ENCODE data around the gene ZNF568. TPM values are rescaled to one million over a fixed set of nuclear protein-coding genes. Genes with fewer than 3 reads are reported as not detected.

ZNF568 gene
- total RNA-seq, 3 donors from 2014 or later, result 5.7 to 7.7 (median 6.7) TPM

Other genes with a start within 250 kb of the ZNF568 start
- gene ZNF461, start 249.5 kb upstream of the ZNF568 start, total RNA-seq, result 1 to 10 TPM; 4.4 to 5.1 (median 4.7) TPM
- 1 to 10 TPM; 5.3 to 6.9 (median 5.6) TPM for gene ZNF567, start 228.7 kb upstream of the ZNF568 start, total RNA-seq
- gene ZNF850, start 143.5 kb upstream of the ZNF568 start, total RNA-seq, result 1 to 10 TPM; 2.5 to 4.1 (median 3.5) TPM
- 1 to 10 TPM; 3.5 to 4.5 (median 4.4) TPM for gene ZNF790, start 77.9 kb upstream of the ZNF568 start, total RNA-seq
- gene ZNF345, start 65.5 kb upstream of the ZNF568 start, total RNA-seq, result 1 to 10 TPM; 1.9 to 2.6 (median 2.5) TPM
- 1 to 10 TPM; 4.3 to 5.2 (median 4.7) TPM for gene ZNF829, start within 50 bp of the ZNF568 start, total RNA-seq
- 10 to 100 TPM; 10.5 to 14.2 (median 12.5) TPM for gene ZNF420, start 162.1 kb downstream of the ZNF568 start, total RNA-seq